ENCODE data around the gene CSNK2B. TPM values are rescaled to one million over a fixed set of nuclear protein-coding genes. Genes with fewer than 3 reads are reported as not detected.

CSNK2B gene
- total and polyA plus RNA-seq, 9 of the 15 experiments (the other 6 are each of a cell fraction or from before 2014, with no cell fraction given), result 120 to 1,126 (median 529) TPM

GRCh38 chr6:31663961-31664789 lies 1.7 kb upstream of the CSNK2B start (continued):
- no peak for TF ChIP-seq PCBP2 (IDR thresholded peaks at IDR 0.05; ENCODE audit: low read depth, low read length, poor library complexity, severe bottlenecking)
- no peak for TF ChIP-seq RAD51 (IDR thresholded peaks at IDR 0.05; ENCODE audit: borderline replicate concordance, low read depth)
- TF ChIP-seq KDM2B (CRISPR knock-in tag; IDR thresholded peaks at IDR 0.05), result no peak
- TF ChIP-seq GTF2A2 (tag; IDR thresholded peaks at IDR 0.05), result no peak
- no peak; the same call in none of the 2 replicates for TF ChIP-seq SP1 (CRISPR knock-in tag; IDR thresholded peaks at IDR 0.05)
- TF ChIP-seq NFYB (IDR thresholded peaks at IDR 0.05; ENCODE audit: extremely low read depth, insufficient read length), result no peak
- no peak for TF ChIP-seq ZNF140 (CRISPR knock-in tag; IDR thresholded peaks at IDR 0.05)
- no peak for TF ChIP-seq ZNF655 (CRISPR knock-in tag; IDR thresholded peaks at IDR 0.05)
- no peak for TF ChIP-seq TAF15 (IDR thresholded peaks at IDR 0.05; ENCODE audit: low read depth, low read length)
- no peak; the same call in 1 of the 2 replicates for TF ChIP-seq OTX1 (CRISPR knock-in tag; IDR thresholded peaks at IDR 0.05)
- TF ChIP-seq ZNF551 (CRISPR knock-in tag; IDR thresholded peaks at IDR 0.05), result no peak
- no peak for TF ChIP-seq CEBPZ (IDR thresholded peaks at IDR 0.05; ENCODE audit: borderline replicate concordance, low read depth, low read length)
- no peak for TF ChIP-seq ATF4 (CRISPR knock-in tag; IDR thresholded peaks at IDR 0.05)
- no peak for TF ChIP-seq NFE2L1 (tag; IDR thresholded peaks at IDR 0.05; ENCODE audit: borderline replicate concordance, low read depth)
- TF ChIP-seq, protein P1, sequence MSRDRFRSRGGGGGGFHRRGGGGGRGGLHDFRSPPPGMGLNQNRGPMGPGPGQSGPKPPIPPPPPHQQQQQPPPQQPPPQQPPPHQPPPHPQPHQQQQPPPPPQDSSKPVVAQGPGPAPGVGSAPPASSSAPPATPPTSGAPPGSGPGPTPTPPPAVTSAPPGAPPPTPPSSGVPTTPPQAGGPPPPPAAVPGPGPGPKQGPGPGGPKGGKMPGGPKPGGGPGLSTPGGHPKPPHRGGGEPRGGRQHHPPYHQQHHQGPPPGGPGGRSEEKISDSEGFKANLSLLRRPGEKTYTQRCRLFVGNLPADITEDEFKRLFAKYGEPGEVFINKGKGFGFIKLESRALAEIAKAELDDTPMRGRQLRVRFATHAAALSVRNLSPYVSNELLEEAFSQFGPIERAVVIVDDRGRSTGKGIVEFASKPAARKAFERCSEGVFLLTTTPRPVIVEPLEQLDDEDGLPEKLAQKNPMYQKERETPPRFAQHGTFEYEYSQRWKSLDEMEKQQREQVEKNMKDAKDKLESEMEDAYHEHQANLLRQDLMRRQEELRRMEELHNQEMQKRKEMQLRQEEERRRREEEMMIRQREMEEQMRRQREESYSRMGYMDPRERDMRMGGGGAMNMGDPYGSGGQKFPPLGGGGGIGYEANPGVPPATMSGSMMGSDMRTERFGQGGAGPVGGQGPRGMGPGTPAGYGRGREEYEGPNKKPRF (IDR thresholded peaks at IDR 0.05; ENCODE audit: low read depth, low read length), result no peak
- no peak for TF ChIP-seq HMG20A (CRISPR knock-in tag; conservative IDR thresholded peaks at IDR 0.05)
- TF ChIP-seq CGGBP1 (CRISPR knock-in tag; IDR thresholded peaks at IDR 0.05), result no peak
